Neural cell (in vitro differentiated cells): ENCODE results near the gene KRT76. TPM values are rescaled to one million over a fixed set of nuclear protein-coding genes. Genes with fewer than 3 reads are reported as not detected.

Experiments used
- H2AFZ ChIP-seq: fragments of 200-600, 300-800 bp; sonication (generic), shearing (Covaris generic); 2 replicates; pipeline ENCODE4 v1.6.0; 2014; ENCODE audit warnings: low read depth, mild to moderate bottlenecking, antibody characterized with exemption, low read length, moderate library complexity
- H3F3A ChIP-seq: fragments of 200-600 bp; shearing (Covaris generic); 2 replicates; pipeline ENCODE4 v1.6.1; 2016; ENCODE audit warnings: mild to moderate bottlenecking, moderate library complexity, mixed read lengths, antibody characterized with exemption, low read length; ENCODE audit not compliant: insufficient read depth, poor library complexity, severe bottlenecking
- H3K27ac ChIP-seq: fragments of 200-600, 300-800 bp; sonication (generic), shearing (Covaris generic); 2 replicates; pipeline ENCODE4 v1.5.1; 2014; ENCODE audit warnings: mild to moderate bottlenecking, low read length, moderate library complexity
- H3K27me3 ChIP-seq: fragments of 300-800, 200-600 bp; sonication (generic), shearing (Covaris generic); 2 replicates; pipeline ENCODE4 v1.6.0; 2014; ENCODE audit warnings: mild to moderate bottlenecking, low read depth, low read length, moderate library complexity; ENCODE audit not compliant: insufficient read depth
- H3K36me3 ChIP-seq: fragments of 300-800, 200-600 bp; sonication (generic), shearing (Covaris generic); 2 replicates; pipeline ENCODE4 v1.5.1; 2014; ENCODE audit warnings: mild to moderate bottlenecking, antibody characterized with exemption, low read length, moderate library complexity; ENCODE audit not compliant: insufficient read depth
- H3K4me2 ChIP-seq: fragments of 300-800, 200-600 bp; sonication (generic), shearing (Covaris generic); 2 replicates; pipeline ENCODE4 v1.6.0; 2014; ENCODE audit warnings: mild to moderate bottlenecking, low read length
- H3K4me3 ChIP-seq: fragments of 300-800, 200-600 bp; sonication (generic), shearing (Covaris generic); 2 replicates; pipeline ENCODE4 v1.5.1; 2014; ENCODE audit warnings: mild to moderate bottlenecking, low read length, moderate library complexity
- H3K79me2 ChIP-seq: fragments of 200-600 bp; shearing (Covaris generic); replicated peaks from 2 replicates; pipeline ENCODE4 v1.6.0; 2014; ENCODE audit warnings: mild to moderate bottlenecking, low read length, moderate library complexity; ENCODE audit not compliant: insufficient read depth
- H3K9ac ChIP-seq: fragments of 300-800, 200-600 bp; sonication (generic), shearing (Covaris generic); 2 replicates; pipeline ENCODE4 v1.6.1; 2016; ENCODE audit warnings: mild to moderate bottlenecking, low read length, mixed read lengths
- H3K9me2 ChIP-seq: fragments of 200-600 bp; shearing (Covaris generic); 2 replicates; pipeline ENCODE4 v1.6.1; 2016; ENCODE audit warnings: mild to moderate bottlenecking, low read length, mixed read lengths; ENCODE audit not compliant: insufficient read depth
- H3K9me3 ChIP-seq: fragments of 200-600, 300-800 bp; sonication (generic), shearing (Covaris generic); 2 replicates; pipeline ENCODE4 v1.6.1; 2016; ENCODE audit warnings: mild to moderate bottlenecking, mixed run types, low read length, moderate library complexity, mixed read lengths
- H4K20me1 ChIP-seq: fragments of 200-600 bp; shearing (Covaris generic); 2 replicates; pipeline ENCODE4 v1.6.1; 2016; ENCODE audit warnings: mild to moderate bottlenecking, mixed run types; ENCODE audit not compliant: insufficient read depth
- EP300 ChIP-seq: fragments of 450-650 bp; conservative IDR thresholded peaks from 2 replicates; pipeline ENCODE4 v1.6.1; 2014; ENCODE audit warnings: antibody characterized with exemption, mild to moderate bottlenecking, moderate library complexity; ENCODE audit not compliant: poor library complexity, severe bottlenecking
- EZH2 ChIP-seq: fragments of 200-600, 300-800 bp; shearing (Covaris generic), sonication (generic); IDR thresholded peaks from 2 replicates; pipeline ENCODE4 v1.6.1; 2014; ENCODE audit warnings: antibody characterized with exemption, low read length, borderline replicate concordance, mild to moderate bottlenecking; ENCODE audit not compliant: insufficient read depth, poor library complexity, severe bottlenecking
- MXI1 ChIP-seq: fragments of 450-650 bp; conservative IDR thresholded peaks from 2 replicates; pipeline ENCODE4 v1.6.1; 2014; ENCODE audit warnings: antibody characterized with exemption, mild to moderate bottlenecking; ENCODE audit not compliant: poor library complexity, severe bottlenecking
- POLR2AphosphoS5 ChIP-seq: IDR thresholded peaks from 2 replicates; pipeline ENCODE4 v1.6.1; 2012
- RAD21 ChIP-seq: fragments of 450-650 bp; conservative IDR thresholded peaks from 2 replicates; pipeline ENCODE4 v1.6.1; 2014; ENCODE audit warnings: antibody characterized with exemption, mild to moderate bottlenecking, moderate library complexity
- REST ChIP-seq: IDR thresholded peaks from 2 replicates; pipeline ENCODE4 v1.6.1; 2012; ENCODE audit warnings: borderline replicate concordance
- SMC3 ChIP-seq: fragments of 450-650 bp; conservative IDR thresholded peaks from 2 replicates; pipeline ENCODE4 v1.6.1; 2014; ENCODE audit warnings: antibody characterized with exemption, mild to moderate bottlenecking, moderate library complexity; ENCODE audit not compliant: poor library complexity
- TAF1 ChIP-seq: IDR thresholded peaks from 2 replicates; pipeline ENCODE4 v1.6.1; 2012; ENCODE audit warnings: low read depth
- polyA plus RNA-seq: library from polyadenylated mRNA; depleted of rRNA; stranded (reverse); fragments of >200 nt; gene quantifications from 2 replicates; pipeline ENCODE4 v1.2.3, GENCODE V29; 2014
- TF ChIP-seq, protein P1 (sequence below): fragments of 450-650 bp; IDR thresholded peaks from 2 replicates; pipeline ENCODE4 v1.5.1; 2014; ENCODE audit warnings: antibody characterized with exemption, mild to moderate bottlenecking, moderate library complexity; ENCODE audit not compliant: poor library complexity, severe bottlenecking

KRT76 gene
- polyA plus RNA-seq, 1 donor from 2014 or later, result not detected

GRCh38 chr12:52796839-52797528 is 19.8 kb upstream of the KRT76 start:
- H3K9ac ChIP-seq, result no peak overlapping the region
- H3K4me3 ChIP-seq, result no peak overlapping the region
- no peak overlapping the region for H3K27ac ChIP-seq
- H3K36me3 ChIP-seq, result no peaks in the 10 kb centered on the region
- no peak overlapping the region for H3K4me2 ChIP-seq
- no peak overlapping the region for H2AFZ ChIP-seq
- no peaks in the 10 kb centered on the region for H3K27me3 ChIP-seq
- no peaks in the 10 kb centered on the region for H4K20me1 ChIP-seq
- no peak for TF ChIP-seq SMC3
- no peaks in the 10 kb centered on the region for H3K79me2 ChIP-seq
- no peaks in the 10 kb centered on the region for H3F3A ChIP-seq
- H3K9me2 ChIP-seq, result no peaks in the 10 kb centered on the region
- no peaks in the 10 kb centered on the region for H3K9me3 ChIP-seq

DNA sequence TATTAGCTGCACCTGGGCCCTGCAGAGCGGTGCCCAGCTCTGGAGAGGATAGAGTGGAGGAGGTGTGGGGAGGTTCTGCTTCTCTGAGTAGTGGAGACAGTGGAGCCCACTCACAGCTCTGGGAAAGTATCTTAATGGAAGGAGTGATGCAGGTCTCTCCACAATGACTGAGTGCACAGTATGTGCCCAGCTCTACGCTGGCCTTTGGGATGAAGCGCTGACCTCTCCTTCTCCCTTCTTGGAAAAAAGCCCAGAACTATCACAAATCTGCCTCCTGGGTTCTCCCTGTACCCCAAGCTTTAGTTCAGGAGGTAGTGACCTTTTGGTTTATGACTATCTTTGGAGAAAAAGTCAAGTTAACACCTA is 19.3 kb upstream of the KRT76 start:
- no peak overlapping the region for H3K9ac ChIP-seq
- no peaks in the 10 kb centered on the region for H3F3A ChIP-seq
- H4K20me1 ChIP-seq, result no peaks in the 10 kb centered on the region
- no peak overlapping the region for H3K4me2 ChIP-seq
- no peak overlapping the region for H3K4me3 ChIP-seq
- H3K36me3 ChIP-seq, result no peaks in the 10 kb centered on the region
- H2AFZ ChIP-seq, result no peak overlapping the region
- H3K27ac ChIP-seq, result no peak overlapping the region
- H3K79me2 ChIP-seq, result no peaks in the 10 kb centered on the region
- no peaks in the 10 kb centered on the region for H3K9me3 ChIP-seq
- TF ChIP-seq SMC3 (no peak), EZH2 (no peak), EP300 (no peak), REST (no peak), TAF1 (no peak), RAD21 (no peak), MXI1 (no peak), POLR2AphosphoS5 (no peak)
- TF ChIP-seq, protein P1, sequence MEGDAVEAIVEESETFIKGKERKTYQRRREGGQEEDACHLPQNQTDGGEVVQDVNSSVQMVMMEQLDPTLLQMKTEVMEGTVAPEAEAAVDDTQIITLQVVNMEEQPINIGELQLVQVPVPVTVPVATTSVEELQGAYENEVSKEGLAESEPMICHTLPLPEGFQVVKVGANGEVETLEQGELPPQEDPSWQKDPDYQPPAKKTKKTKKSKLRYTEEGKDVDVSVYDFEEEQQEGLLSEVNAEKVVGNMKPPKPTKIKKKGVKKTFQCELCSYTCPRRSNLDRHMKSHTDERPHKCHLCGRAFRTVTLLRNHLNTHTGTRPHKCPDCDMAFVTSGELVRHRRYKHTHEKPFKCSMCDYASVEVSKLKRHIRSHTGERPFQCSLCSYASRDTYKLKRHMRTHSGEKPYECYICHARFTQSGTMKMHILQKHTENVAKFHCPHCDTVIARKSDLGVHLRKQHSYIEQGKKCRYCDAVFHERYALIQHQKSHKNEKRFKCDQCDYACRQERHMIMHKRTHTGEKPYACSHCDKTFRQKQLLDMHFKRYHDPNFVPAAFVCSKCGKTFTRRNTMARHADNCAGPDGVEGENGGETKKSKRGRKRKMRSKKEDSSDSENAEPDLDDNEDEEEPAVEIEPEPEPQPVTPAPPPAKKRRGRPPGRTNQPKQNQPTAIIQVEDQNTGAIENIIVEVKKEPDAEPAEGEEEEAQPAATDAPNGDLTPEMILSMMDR, result no peak
- no peaks in the 10 kb centered on the region for H3K27me3 ChIP-seq
- H3K9me2 ChIP-seq, result no peaks in the 10 kb centered on the region
